WTC11 (cell line): ENCODE data around the gene GP9. TPM values are rescaled to one million over a fixed set of nuclear protein-coding genes. Genes with fewer than 3 reads are reported as not detected.

Experiments used
- ATAC-seq: fragments of 200-7000 bp; cut with Tn5 transposase; 2 replicates; pipeline ENCODE4 v1.10.0; 2021; ENCODE audit warnings: mild to moderate bottlenecking, moderate library complexity
- CTCF ChIA-PET: fragments of 300-600 bp; sonication (Branson Sonifier 250); formaldehyde crosslinking; loops from one replicate; lab custom pipeline; 2021; ENCODE audit warnings: antibody characterized with exemption; lab: Charles Lee
- POLR2A ChIA-PET: fragments of 350-600 bp; sonication (Branson Sonifier 250); formaldehyde crosslinking; loops from one replicate; lab custom pipeline; 2021; ENCODE audit warnings: antibody characterized with exemption; lab: Charles Lee
- DNase-seq: peaks from one replicate; pipeline ENCODE4 v3.0.0; 2021; ENCODE audit warnings: low spot score
- H3K27ac Mint-ChIP-seq: 2 replicates; pipeline ENCODE4 v1.8.0; 2021; ENCODE audit warnings: mixed read lengths
- H3K27me3 Mint-ChIP-seq: 2 replicates; pipeline ENCODE4 v1.8.0; 2021; ENCODE audit warnings: low read depth, mild to moderate bottlenecking, moderate library complexity, mixed read lengths
- H3K36me3 Mint-ChIP-seq: 2 replicates; pipeline ENCODE4 v1.8.0; 2021; ENCODE audit warnings: mixed read lengths
- H3K4me1 Mint-ChIP-seq: 2 replicates; pipeline ENCODE4 v1.8.0; 2022; ENCODE audit warnings: mixed read lengths
- H3K4me3 Mint-ChIP-seq: 2 replicates; pipeline ENCODE4 v1.8.0; 2021; ENCODE audit warnings: mild to moderate bottlenecking, moderate library complexity, mixed read lengths
- H3K9me3 Mint-ChIP-seq: 2 replicates; pipeline ENCODE4 v1.8.0; 2021; ENCODE audit warnings: mixed read lengths
- ATF1 ChIP-seq: sonication (generic); formaldehyde crosslinking; IDR thresholded peaks from 2 replicates; pipeline ENCODE4 v1.8.1; 2023; ENCODE audit warnings: mild to moderate bottlenecking, moderate library complexity, missing genetic modification reagents
- ATF2 ChIP-seq: sonication (generic); formaldehyde crosslinking; IDR thresholded peaks from 2 replicates; pipeline ENCODE4 v1.8.1; 2022; ENCODE audit warnings: low read depth, missing genetic modification reagents, borderline replicate concordance
- CREM ChIP-seq: sonication (generic); formaldehyde crosslinking; IDR thresholded peaks from 2 replicates; pipeline ENCODE4 v1.8.1; 2022; ENCODE audit warnings: mild to moderate bottlenecking, missing genetic modification reagents, moderate library complexity
- FOXP4 ChIP-seq: sonication (generic); formaldehyde crosslinking; IDR thresholded peaks from 2 replicates; pipeline ENCODE4 v1.8.0; 2022; ENCODE audit warnings: mild to moderate bottlenecking, missing genetic modification reagents
- GRHL2 ChIP-seq: fragments of 250-450 bp; sonication (Bioruptor Pico); IDR thresholded peaks from 2 replicates; pipeline ENCODE4 v1.8.0; 2022; ENCODE audit warnings: mild to moderate bottlenecking, moderate library complexity; ENCODE audit not compliant: insufficient replicate concordance, severe bottlenecking
- MYBL2 ChIP-seq: sonication (generic); formaldehyde crosslinking; IDR thresholded peaks from 2 replicates; pipeline ENCODE4 v1.8.1; 2023; ENCODE audit warnings: mild to moderate bottlenecking, moderate library complexity, missing genetic modification reagents
- NR1H2 ChIP-seq: sonication (generic); formaldehyde crosslinking; IDR thresholded peaks from 2 replicates; pipeline ENCODE4 v1.9.0; 2021; ENCODE audit warnings: mild to moderate bottlenecking, moderate library complexity, missing genetic modification reagents
- NR2C2 ChIP-seq: sonication (generic); formaldehyde crosslinking; IDR thresholded peaks from 2 replicates; pipeline ENCODE4 v1.8.0; 2022; ENCODE audit warnings: mild to moderate bottlenecking, missing genetic modification reagents
- SMAD3 ChIP-seq: sonication (generic); formaldehyde crosslinking; IDR thresholded peaks from 2 replicates; pipeline ENCODE4 v1.8.0; 2022; ENCODE audit warnings: missing genetic modification reagents, mild to moderate bottlenecking, borderline replicate concordance
- SP1 ChIP-seq: sonication (generic); formaldehyde crosslinking; conservative IDR thresholded peaks from 2 replicates; pipeline ENCODE4 v1.8.1; 2022; ENCODE audit warnings: missing genetic modification reagents
- TEAD1 ChIP-seq: sonication (generic); formaldehyde crosslinking; IDR thresholded peaks from 2 replicates; pipeline ENCODE4 v1.8.0; 2022; ENCODE audit warnings: mild to moderate bottlenecking, missing genetic modification reagents
- ZBTB21 ChIP-seq: sonication (generic); formaldehyde crosslinking; IDR thresholded peaks from 2 replicates; pipeline ENCODE4 v1.8.1; 2023; ENCODE audit warnings: mild to moderate bottlenecking, missing genetic modification reagents, borderline replicate concordance
- ZMAT4 ChIP-seq: fragments of 250-450 bp; sonication (Bioruptor Pico); IDR thresholded peaks from 2 replicates; pipeline ENCODE4 v1.9.0; 2021; ENCODE audit warnings: mild to moderate bottlenecking
- ZNF121 ChIP-seq: sonication (generic); formaldehyde crosslinking; IDR thresholded peaks from 2 replicates; pipeline ENCODE4 v1.8.0; 2023; ENCODE audit warnings: missing genetic modification reagents
- ZNF219 ChIP-seq: sonication (generic); formaldehyde crosslinking; IDR thresholded peaks from 2 replicates; pipeline ENCODE4 v1.8.0; 2023; ENCODE audit warnings: missing genetic modification reagents, mild to moderate bottlenecking, borderline replicate concordance
- ZNF263 ChIP-seq: sonication (generic); formaldehyde crosslinking; IDR thresholded peaks from 2 replicates; pipeline ENCODE4 v1.8.1; 2022; ENCODE audit warnings: low read depth, mild to moderate bottlenecking, moderate library complexity, missing genetic modification reagents
- ZNF317 ChIP-seq: sonication (generic); formaldehyde crosslinking; IDR thresholded peaks from 2 replicates; pipeline ENCODE4 v1.8.1; 2023; ENCODE audit warnings: low read depth, mild to moderate bottlenecking, moderate library complexity, missing genetic modification reagents, borderline replicate concordance
- ZNF423 ChIP-seq: fragments of 250-450 bp; sonication (Bioruptor Pico); IDR thresholded peaks from 2 replicates; pipeline ENCODE4 v2.1.2; 2022; ENCODE audit warnings: mild to moderate bottlenecking, moderate library complexity
- total RNA-seq: library from RNA; stranded (reverse); gene quantifications from 3 replicates; pipeline ENCODE4 v1.2.3, GENCODE V29; 2021
- TF ChIP-seq, protein P1 (sequence below): fragments of 200-600 bp; IDR thresholded peaks from 2 replicates; pipeline ENCODE4 v1.8.0; 2022; ENCODE audit warnings: antibody characterized with exemption
- TF ChIP-seq, protein P2 (sequence below): fragments of 250-450 bp; sonication (Bioruptor Pico); IDR thresholded peaks from 2 replicates; pipeline ENCODE4 v1.9.0; 2021; ENCODE audit warnings: mild to moderate bottlenecking, borderline replicate concordance

The GP9 gene
- total RNA-seq, 1 experiment from 2014 or later, result not detected

DNA sequence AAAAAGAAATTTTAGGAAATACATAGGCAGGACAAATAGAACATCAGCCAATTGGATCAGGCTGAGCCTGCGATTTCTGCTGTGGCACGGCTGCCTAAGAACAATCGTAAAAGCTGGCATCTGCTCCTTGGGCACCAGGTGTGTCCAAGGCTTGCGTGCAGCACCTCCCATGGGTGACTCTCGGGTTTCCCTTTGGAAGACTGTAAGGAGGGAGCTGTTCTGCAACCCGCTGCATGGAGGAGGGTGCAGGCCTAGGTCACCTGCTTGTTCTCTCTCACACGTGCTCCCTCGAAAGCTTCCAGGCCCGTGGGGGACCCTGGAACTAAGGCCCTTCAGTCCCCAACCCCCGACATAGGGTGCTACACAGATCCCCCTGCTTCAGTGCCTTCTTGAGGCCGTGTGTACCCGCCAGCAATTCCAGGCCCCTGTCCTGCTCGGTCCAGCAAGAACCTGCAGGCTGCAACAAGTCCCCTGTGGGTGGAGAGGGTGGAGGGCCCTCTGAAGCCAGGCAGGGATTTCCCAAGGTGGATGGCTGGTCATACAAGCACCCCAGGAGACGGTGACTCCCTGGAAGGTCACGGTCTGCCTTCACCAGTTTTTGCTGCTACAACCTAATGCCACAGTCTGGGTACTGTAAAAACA is 3.4 kb downstream of the GP9 start:
- H3K27ac Mint-ChIP-seq, result no peak overlapping the region
- ChIA-PET CTCF (interaction anchor here (0.7 to 1.2 kb wide), 2 partner anchors 10 to 94 kb away, joined by 3 to 5 read pairs; no protein-coding TSS in a partner anchor), POLR2A (no interaction called here)
- no peaks in the 10 kb centered on the region for H3K36me3 Mint-ChIP-seq
- peaks cover 9% of the 10 kb centered on the region for H3K9me3 Mint-ChIP-seq
- H3K4me1 Mint-ChIP-seq, result no peaks in the 10 kb centered on the region
- no peak for ATAC-seq
- 0 out of 2 replicates have a peak, but pooled peaks cover 4% of the 10 kb centered on the region for H3K27me3 Mint-ChIP-seq
- TF ChIP-seq, protein P1, sequence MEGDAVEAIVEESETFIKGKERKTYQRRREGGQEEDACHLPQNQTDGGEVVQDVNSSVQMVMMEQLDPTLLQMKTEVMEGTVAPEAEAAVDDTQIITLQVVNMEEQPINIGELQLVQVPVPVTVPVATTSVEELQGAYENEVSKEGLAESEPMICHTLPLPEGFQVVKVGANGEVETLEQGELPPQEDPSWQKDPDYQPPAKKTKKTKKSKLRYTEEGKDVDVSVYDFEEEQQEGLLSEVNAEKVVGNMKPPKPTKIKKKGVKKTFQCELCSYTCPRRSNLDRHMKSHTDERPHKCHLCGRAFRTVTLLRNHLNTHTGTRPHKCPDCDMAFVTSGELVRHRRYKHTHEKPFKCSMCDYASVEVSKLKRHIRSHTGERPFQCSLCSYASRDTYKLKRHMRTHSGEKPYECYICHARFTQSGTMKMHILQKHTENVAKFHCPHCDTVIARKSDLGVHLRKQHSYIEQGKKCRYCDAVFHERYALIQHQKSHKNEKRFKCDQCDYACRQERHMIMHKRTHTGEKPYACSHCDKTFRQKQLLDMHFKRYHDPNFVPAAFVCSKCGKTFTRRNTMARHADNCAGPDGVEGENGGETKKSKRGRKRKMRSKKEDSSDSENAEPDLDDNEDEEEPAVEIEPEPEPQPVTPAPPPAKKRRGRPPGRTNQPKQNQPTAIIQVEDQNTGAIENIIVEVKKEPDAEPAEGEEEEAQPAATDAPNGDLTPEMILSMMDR, result no peak
- TF ChIP-seq NR2C2 (CRISPR knock-in tag), result no peak
- TF ChIP-seq ZNF121 (CRISPR knock-in tag), result no peak
- no peak for TF ChIP-seq ATF1 (CRISPR knock-in tag)
- TF ChIP-seq ZNF263 (CRISPR knock-in tag), result no peak
- TF ChIP-seq ATF2 (CRISPR knock-in tag), result no peak
- TF ChIP-seq NR1H2 (CRISPR knock-in tag), result no peak
- no peak for TF ChIP-seq ZMAT4 (CRISPR knock-in tag)
- TF ChIP-seq, protein P2, sequence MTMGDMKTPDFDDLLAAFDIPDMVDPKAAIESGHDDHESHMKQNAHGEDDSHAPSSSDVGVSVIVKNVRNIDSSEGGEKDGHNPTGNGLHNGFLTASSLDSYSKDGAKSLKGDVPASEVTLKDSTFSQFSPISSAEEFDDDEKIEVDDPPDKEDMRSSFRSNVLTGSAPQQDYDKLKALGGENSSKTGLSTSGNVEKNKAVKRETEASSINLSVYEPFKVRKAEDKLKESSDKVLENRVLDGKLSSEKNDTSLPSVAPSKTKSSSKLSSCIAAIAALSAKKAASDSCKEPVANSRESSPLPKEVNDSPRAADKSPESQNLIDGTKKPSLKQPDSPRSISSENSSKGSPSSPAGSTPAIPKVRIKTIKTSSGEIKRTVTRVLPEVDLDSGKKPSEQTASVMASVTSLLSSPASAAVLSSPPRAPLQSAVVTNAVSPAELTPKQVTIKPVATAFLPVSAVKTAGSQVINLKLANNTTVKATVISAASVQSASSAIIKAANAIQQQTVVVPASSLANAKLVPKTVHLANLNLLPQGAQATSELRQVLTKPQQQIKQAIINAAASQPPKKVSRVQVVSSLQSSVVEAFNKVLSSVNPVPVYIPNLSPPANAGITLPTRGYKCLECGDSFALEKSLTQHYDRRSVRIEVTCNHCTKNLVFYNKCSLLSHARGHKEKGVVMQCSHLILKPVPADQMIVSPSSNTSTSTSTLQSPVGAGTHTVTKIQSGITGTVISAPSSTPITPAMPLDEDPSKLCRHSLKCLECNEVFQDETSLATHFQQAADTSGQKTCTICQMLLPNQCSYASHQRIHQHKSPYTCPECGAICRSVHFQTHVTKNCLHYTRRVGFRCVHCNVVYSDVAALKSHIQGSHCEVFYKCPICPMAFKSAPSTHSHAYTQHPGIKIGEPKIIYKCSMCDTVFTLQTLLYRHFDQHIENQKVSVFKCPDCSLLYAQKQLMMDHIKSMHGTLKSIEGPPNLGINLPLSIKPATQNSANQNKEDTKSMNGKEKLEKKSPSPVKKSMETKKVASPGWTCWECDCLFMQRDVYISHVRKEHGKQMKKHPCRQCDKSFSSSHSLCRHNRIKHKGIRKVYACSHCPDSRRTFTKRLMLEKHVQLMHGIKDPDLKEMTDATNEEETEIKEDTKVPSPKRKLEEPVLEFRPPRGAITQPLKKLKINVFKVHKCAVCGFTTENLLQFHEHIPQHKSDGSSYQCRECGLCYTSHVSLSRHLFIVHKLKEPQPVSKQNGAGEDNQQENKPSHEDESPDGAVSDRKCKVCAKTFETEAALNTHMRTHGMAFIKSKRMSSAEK (CRISPR knock-in tag), result no peak
- TF ChIP-seq ZNF423 (CRISPR knock-in tag), result no peak
- no peak for TF ChIP-seq TEAD1
- TF ChIP-seq CREM (CRISPR knock-in tag), result no peak
- TF ChIP-seq GRHL2, result no peak
- no peak for TF ChIP-seq ZNF219 (CRISPR knock-in tag)
- TF ChIP-seq SP1, result no peak
- no peak for TF ChIP-seq SMAD3 (CRISPR knock-in tag)
- DNase-seq, result no peak
- no peak overlapping the region for H3K4me3 Mint-ChIP-seq

- POLR2A ChIA-PET, result no interaction called here
- Mint-ChIP-seq H3K9me3 (peaks cover 21% of the 10 kb centered on the region), H3K4me3 (no peak overlapping the region)
Measured at GRCh38 chr3:129065016-129065719, 4.6 kb downstream of the GP9 start.

More at GRCh38 chr3:129065016-129065719, 4.6 kb downstream of the GP9 start:
- Mint-ChIP-seq H3K27ac (no peak overlapping the region; the same call in 1 of the 2 replicates), H3K4me1 (no peaks in the 10 kb centered on the region), H3K27me3 (peaks cover 4% of the 10 kb centered on the region; the same call in 1 of the 2 replicates), H3K36me3 (no peaks in the 10 kb centered on the region)
- TF ChIP-seq ZNF121 (CRISPR knock-in tag), result no peak
- no peak for TF ChIP-seq MYBL2
- no peak for TF ChIP-seq ZNF317 (CRISPR knock-in tag)
- TF ChIP-seq FOXP4 (CRISPR knock-in tag), result no peak
- no peak for TF ChIP-seq ZBTB21 (CRISPR knock-in tag)
- no peak for TF ChIP-seq GRHL2
- no peak for ATAC-seq
- CTCF ChIA-PET, result interaction anchor here (1.0 to 1.1 kb wide), 2 partner anchors 11 to 95 kb away, joined by 3 to 6 read pairs; no protein-coding TSS in a partner anchor
- no peak for DNase-seq
